AG04450 (cell line): ENCODE data around the gene BANP. TPM values are rescaled to one million over a fixed set of nuclear protein-coding genes. Genes with fewer than 3 reads are reported as not detected.
"Not testable (repeated sequence)": the region's sequence is repeated elsewhere in the genome, so short reads cannot be mapped to it uniquely, and the experiment has no call there.

Source experiments
- CTCF ChIA-PET: fragments of 300-600, 350-600 bp; formaldehyde crosslinking; extraction: SDS; loops from one replicate; lab custom pipeline; 2022; ENCODE audit warnings: antibody characterized with exemption, inconsistent platforms; lab: Charles Lee
- POLR2A ChIA-PET: fragments of 350-600 bp; formaldehyde crosslinking; extraction: SDS; loops from one replicate; lab custom pipeline; 2021; ENCODE audit warnings: antibody characterized with exemption, inconsistent platforms; lab: Yijun Ruan, JAX
- DNase-seq: peaks from one replicate; pipeline ENCODE4 v3.0.0-alpha.2; 2011; ENCODE audit warnings: low read depth, low spot score
- H3K27ac ChIP-seq: one replicate; pipeline ENCODE4 v1.5.1; 2012; ENCODE audit warnings: low read depth, low read length, control low read depth
- H3K27me3 ChIP-seq: one replicate; pipeline ENCODE4 v1.6.0; 2012; ENCODE audit warnings: low read length; ENCODE audit not compliant: control insufficient read depth, insufficient read depth
- H3K4me3 ChIP-seq: 2 replicates; pipeline ENCODE4 v1.5.1; 2011; ENCODE audit warnings: mild to moderate bottlenecking, low read depth, low read length, control low read depth
- H3K9me3 ChIP-seq: 2 replicates; pipeline ENCODE4 v1.5.1; 2012; ENCODE audit warnings: low read length; ENCODE audit not compliant: control insufficient read depth, insufficient read depth
- polyA plus RNA-seq: library from polyadenylated mRNA; depleted of rRNA; stranded (reverse); fragments of >200 nt; gene quantifications from 2 replicates; pipeline ENCODE4 v1.2.3, GENCODE V29; 2011
- TF ChIP-seq, protein P1 (sequence below): IDR thresholded peaks from 2 replicates; pipeline ENCODE4 v1.5.1; 2011; ENCODE audit warnings: low read depth, low read length, control low read depth, inconsistent platforms

The BANP gene
- polyA plus RNA-seq, 1 experiment: 18.6 TPM

DNA sequence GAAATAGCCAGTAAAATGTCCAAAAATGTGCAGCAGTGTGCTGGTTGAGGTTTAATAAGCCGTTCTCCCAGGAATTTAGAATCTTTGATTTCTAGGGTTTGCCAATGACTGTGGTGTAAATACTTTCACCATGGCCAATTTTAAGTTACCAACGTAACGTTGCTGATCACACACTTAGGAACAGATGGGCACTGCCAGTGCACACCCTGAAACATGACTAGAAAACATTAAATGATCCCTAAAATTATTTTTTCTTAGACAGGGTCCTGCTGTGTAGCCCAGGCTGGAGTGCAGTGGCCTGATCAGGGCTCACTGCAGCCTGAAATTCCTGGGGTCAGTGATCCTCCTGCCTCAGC is 18.1 kb upstream of the BANP start:
- TF ChIP-seq, protein P1, sequence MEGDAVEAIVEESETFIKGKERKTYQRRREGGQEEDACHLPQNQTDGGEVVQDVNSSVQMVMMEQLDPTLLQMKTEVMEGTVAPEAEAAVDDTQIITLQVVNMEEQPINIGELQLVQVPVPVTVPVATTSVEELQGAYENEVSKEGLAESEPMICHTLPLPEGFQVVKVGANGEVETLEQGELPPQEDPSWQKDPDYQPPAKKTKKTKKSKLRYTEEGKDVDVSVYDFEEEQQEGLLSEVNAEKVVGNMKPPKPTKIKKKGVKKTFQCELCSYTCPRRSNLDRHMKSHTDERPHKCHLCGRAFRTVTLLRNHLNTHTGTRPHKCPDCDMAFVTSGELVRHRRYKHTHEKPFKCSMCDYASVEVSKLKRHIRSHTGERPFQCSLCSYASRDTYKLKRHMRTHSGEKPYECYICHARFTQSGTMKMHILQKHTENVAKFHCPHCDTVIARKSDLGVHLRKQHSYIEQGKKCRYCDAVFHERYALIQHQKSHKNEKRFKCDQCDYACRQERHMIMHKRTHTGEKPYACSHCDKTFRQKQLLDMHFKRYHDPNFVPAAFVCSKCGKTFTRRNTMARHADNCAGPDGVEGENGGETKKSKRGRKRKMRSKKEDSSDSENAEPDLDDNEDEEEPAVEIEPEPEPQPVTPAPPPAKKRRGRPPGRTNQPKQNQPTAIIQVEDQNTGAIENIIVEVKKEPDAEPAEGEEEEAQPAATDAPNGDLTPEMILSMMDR: no peak
- no peak for DNase-seq
- no peak overlapping the region for H3K27ac ChIP-seq
- CTCF ChIA-PET: no interaction called here
- H3K4me3 ChIP-seq: no peak overlapping the region
- POLR2A ChIA-PET: no interaction called here
- no peaks in the 10 kb centered on the region; the same call in 1 of the 2 replicates for H3K9me3 ChIP-seq
- H3K27me3 ChIP-seq: peaks cover under 1% of the 10 kb centered on the region

DNA sequence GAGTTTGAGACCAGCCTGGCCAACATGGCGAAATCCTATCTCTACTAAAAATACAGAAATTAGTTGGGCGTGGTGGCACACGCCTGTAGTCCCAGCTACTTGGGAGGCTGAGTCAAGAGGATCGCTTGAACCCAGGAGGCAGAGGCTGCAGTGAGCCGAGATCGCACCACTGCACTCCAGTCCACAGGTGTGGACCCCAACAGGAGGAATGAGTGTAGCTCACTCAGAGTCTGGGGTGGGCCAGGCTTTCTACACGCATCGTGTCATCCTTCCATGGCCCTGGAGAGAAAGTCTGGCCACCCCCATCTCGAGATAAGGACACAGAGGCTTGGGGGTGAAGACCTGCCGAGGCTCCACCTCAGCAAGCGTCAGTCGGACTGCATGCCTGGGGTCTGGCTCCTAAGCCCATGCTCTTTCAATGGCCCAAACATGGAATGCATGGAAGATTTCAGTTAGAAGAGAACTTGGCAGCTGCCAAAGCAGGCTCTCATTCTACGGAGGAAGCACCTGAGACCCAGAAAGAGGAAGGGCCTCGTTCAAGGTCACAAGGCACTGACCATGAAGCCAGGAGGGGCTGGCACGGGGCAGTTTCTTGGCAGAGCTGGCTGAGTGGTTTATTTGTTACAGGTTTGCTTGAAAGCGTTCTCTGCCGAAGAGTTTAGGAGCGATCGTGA is 16.3 kb upstream of the BANP start:
- H3K27me3 ChIP-seq, DNase-seq, H3K27ac ChIP-seq, POLR2A ChIA-PET, H3K4me3 ChIP-seq, CTCF ChIA-PET, H3K9me3 ChIP-seq: not testable (repeated sequence)

DNA sequence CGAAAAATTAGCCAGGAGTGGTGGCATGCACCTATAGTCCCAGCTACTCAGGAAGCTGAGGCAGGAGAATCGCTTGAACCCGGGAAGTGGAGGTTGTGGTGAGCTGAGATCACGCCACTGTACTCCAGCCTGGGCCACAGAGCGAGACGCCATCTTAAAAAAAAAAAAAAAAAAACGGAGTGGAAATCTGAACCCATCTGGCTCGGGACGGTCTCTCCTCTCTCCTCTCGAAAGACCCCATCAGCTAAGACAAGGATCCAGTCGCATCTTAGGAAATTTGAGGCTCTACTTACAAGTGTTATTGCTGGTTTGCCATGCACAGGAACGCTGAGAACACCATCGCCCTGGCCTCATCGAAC is 15.2 kb upstream of the BANP start:
- H3K27ac ChIP-seq, H3K9me3 ChIP-seq, DNase-seq, POLR2A ChIA-PET, H3K4me3 ChIP-seq, H3K27me3 ChIP-seq: not testable (repeated sequence)
- CTCF ChIA-PET: interaction anchor here (0.6 kb wide), 1 partner anchor 622 kb away, joined by 5 read pairs; no protein-coding TSS in a partner anchor

DNA sequence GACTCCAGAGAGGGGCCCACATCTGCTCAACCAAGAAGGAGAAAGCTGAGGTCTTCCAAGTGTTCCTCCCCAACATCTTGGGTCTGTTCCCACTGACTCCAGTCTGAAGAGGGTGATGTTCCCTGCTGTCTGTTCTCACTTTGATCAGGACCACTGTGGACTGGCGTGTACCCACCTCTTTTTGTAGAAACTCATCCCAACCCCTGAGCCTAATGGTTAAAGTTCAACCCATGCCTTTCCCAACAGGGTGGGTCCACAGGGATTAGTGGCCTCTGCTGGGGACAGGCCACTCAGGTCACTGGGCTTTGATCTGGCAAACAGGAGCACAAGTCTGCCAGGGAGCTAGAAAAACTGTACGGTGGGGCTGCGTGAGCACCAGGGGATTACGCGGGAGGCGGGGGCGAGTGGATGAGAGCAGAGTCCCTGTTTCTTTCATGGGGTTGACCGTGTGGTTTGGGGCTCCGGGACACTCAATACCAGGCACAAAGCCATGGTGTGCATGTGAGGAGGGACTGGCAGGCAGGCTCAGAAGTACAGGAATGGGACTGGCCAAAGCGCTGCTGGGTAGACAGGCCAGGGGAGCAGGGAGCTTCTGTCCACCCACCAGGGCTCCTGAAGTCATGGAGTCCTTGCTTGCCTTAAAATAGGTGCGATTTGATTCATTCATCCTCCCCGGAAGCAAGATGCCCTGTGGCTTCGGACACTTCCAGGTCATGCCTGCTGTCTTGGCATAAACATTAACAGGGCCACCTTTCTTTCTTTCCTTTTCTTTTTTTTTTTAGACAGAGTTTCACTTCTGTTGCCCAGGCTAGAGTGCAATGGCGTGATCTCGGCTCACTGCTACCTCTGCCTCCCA is 14.6 kb upstream of the BANP start, which contains the start of gene CA5A:
TSS of gene CA5A (minus strand) at position 155 of the 856 bp plus-strand sequence. CDS start at position 76, 79 bp downstream.
- TF ChIP-seq, protein P1: no peak
- no peak within 1 kb of the TSS for H3K27ac ChIP-seq
- POLR2A ChIA-PET: no interaction called here
- DNase-seq: no peak
- no peak within 1 kb of the TSS for H3K4me3 ChIP-seq
- no peaks in the 10 kb centered on the region; the same call in 1 of the 2 replicates for H3K9me3 ChIP-seq
- CTCF ChIA-PET: interaction anchor here (0.6 kb wide), 1 partner anchor 621 kb away, joined by 5 read pairs; no protein-coding TSS in a partner anchor
- no peaks in the 10 kb centered on the region for H3K27me3 ChIP-seq

DNA sequence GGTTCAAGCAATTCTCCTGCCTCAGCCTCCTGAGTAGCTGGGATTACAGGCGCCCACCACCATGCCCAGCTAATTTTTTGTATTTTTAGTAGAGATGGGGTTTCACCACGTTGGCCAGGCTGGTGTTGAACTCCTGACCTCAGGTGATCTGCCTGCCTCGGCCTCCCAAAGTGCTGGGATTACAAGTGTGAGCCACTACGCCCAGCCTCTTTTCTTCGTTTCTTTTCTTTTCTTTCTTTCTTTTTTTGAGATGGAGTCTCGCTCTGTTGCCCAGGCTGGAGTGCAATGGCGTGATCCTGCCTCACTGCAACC is 14.0 kb upstream of the BANP start:
- DNase-seq, POLR2A ChIA-PET, CTCF ChIA-PET, H3K4me3 ChIP-seq, H3K27me3 ChIP-seq, H3K9me3 ChIP-seq, H3K27ac ChIP-seq: not testable (repeated sequence)

DNA sequence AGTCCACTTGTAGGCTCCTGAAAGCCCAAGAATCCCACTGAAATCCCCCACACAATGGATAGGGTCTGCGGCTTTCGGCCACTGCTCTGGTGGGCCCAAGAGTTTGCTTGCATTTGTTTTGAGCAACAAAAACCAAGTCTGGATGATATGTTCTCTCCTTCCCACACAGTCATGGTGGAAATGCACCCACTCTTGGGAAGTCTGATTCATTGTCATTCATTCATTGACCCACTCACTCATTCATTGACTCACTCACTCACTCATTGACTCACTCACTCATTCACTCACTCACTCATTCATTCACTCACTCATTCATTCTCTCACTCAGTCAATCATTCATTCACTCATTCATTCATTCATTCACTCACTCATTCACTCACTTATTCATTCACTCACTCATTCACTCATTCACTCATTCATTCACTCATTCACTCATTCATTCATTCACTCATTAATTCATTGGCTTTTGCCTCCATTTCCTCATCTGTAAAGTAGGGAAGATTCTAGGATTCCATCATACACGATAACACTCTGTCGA is 12.8 kb upstream of the BANP start:
- Histone ChIP-seq H3K27ac (no peak overlapping the region), H3K27me3 (no peaks in the 10 kb centered on the region), H3K9me3 (no peaks in the 10 kb centered on the region), H3K4me3 (no peak overlapping the region)
- TF ChIP-seq, protein P1: no peak
- ChIA-PET POLR2A (no interaction called here), CTCF (interaction anchor here (0.9 kb wide), 1 partner anchor 11 kb away, joined by 3 read pairs; no protein-coding TSS in a partner anchor)
- no peak for DNase-seq
